Gastroesophageal sphincter (tissue), 3 donors: ENCODE data around the gene RPTOR.

Experiments used
- EP300 ChIP-seq: sonication (generic); formaldehyde crosslinking; IDR thresholded peaks from one replicate; pipeline ENCODE4 v1.6.1; 2017; ENCODE audit warnings: antibody characterized with exemption, mild to moderate bottlenecking
- POLR2A ChIP-seq, 2 donors: fragments of 450-650 bp; IDR thresholded peaks; one replicate each; pipeline ENCODE4 v1.6.1; 2017; ENCODE audit warnings: antibody characterized with exemption in 2 of 2, mild to moderate bottlenecking in 2 of 2, moderate library complexity in 1 of 2
- POLR2AphosphoS5 ChIP-seq: sonication (generic); formaldehyde crosslinking; IDR thresholded peaks from one replicate; pipeline ENCODE4 v1.6.1; 2017; ENCODE audit warnings: antibody characterized with exemption
- TF ChIP-seq, protein P1 (sequence below), 4 experiments: fragments of 200-600 bp in 2 of 4; fragments of 450-650 bp in 2 of 4; sonication (generic) in 1 of 4; IDR thresholded peaks; one replicate each; pipeline ENCODE4 v1.5.1; 2017 to 2019; ENCODE audit warnings: antibody characterized with exemption in 4 of 4, mild to moderate bottlenecking in 2 of 4, moderate library complexity in 2 of 4

DNA sequence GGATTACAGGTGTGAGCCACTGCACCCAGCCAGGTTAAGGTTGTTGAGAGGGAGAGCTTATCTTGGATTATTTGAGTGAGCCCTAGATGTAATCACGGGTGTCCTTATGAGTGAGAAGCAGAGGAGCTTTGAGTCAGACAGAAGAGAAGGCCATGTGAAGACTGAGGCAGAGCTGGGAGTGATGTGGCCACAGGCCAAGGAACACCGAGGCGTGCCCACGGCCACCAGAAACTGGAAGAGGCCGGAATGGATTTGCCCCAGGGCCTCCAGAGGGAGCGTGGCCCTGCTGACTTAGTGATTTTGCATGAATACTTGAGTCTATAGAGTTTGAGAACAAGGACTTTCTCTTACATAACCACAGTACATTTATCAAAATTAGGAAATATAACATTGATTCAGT, 137.7 kb downstream of the RPTOR start:
- TF ChIP-seq POLR2A (IDR thresholded peaks at IDR 0.05) (no peak), POLR2AphosphoS5 (no peak), EP300 (no peak)
- TF ChIP-seq, protein P1, sequence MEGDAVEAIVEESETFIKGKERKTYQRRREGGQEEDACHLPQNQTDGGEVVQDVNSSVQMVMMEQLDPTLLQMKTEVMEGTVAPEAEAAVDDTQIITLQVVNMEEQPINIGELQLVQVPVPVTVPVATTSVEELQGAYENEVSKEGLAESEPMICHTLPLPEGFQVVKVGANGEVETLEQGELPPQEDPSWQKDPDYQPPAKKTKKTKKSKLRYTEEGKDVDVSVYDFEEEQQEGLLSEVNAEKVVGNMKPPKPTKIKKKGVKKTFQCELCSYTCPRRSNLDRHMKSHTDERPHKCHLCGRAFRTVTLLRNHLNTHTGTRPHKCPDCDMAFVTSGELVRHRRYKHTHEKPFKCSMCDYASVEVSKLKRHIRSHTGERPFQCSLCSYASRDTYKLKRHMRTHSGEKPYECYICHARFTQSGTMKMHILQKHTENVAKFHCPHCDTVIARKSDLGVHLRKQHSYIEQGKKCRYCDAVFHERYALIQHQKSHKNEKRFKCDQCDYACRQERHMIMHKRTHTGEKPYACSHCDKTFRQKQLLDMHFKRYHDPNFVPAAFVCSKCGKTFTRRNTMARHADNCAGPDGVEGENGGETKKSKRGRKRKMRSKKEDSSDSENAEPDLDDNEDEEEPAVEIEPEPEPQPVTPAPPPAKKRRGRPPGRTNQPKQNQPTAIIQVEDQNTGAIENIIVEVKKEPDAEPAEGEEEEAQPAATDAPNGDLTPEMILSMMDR (IDR thresholded peaks at IDR 0.05), result no peak
